Measurements from ENCODE around the gene SRSF1.

GRCh38 chr17:58019521-58019920, 12.5 kb upstream of the SRSF1 start:
- TF ChIP-seq CTCF (IDR thresholded peaks at IDR 0.05 in 8 of 11, conservative IDR thresholded peaks at IDR 0.05 in 3 of 11): no peak
- TF ChIP-seq POLR2A (IDR thresholded peaks at IDR 0.05): no peak
- no peak for TF ChIP-seq POLR2AphosphoS5 (IDR thresholded peaks at IDR 0.05)
